PC-9 (cell line): ENCODE results near the gene CTNS. TPM values are rescaled to one million over a fixed set of nuclear protein-coding genes. Genes with fewer than 3 reads are reported as not detected.

Experiments used
- BruUV-seq: library from RNA; stranded (reverse); fragments of 400-500 nt; replicated peaks from 2 replicates; lab custom pipeline; 2021; lab: Mats Ljungman, UMichigan
- CTCF ChIA-PET: fragments of 300-600 bp; sonication (Branson Sonifier 250); formaldehyde crosslinking; loops from one replicate; lab custom pipeline; 2022; ENCODE audit warnings: antibody characterized with exemption; lab: Charles Lee
- POLR2A ChIA-PET: fragments of 300-600 bp; sonication (Branson Sonifier 250); formaldehyde crosslinking; loops from one replicate; lab custom pipeline; 2022; ENCODE audit warnings: antibody characterized with exemption; ENCODE audit not compliant: unreplicated experiment; lab: Charles Lee
- DNase-seq, 2 experiments: peaks; one replicate each; pipeline versions ENCODE4 v3.0.0 to v3.0.0-alpha.2; 2015 to 2022; ENCODE audit warnings: mixed read lengths in 1 of 2
- H2AFZ ChIP-seq: fragments of 200-600 bp; sonication (generic); 2 replicates; pipeline ENCODE4 v1.8.1; 2017; ENCODE audit warnings: antibody characterized with exemption
- H3F3A ChIP-seq: fragments of 200-600 bp; sonication (generic); 2 replicates; pipeline ENCODE4 v1.8.1; 2017; ENCODE audit warnings: antibody characterized with exemption, mild to moderate bottlenecking, low read depth; ENCODE audit not compliant: insufficient read depth
- H3K27ac ChIP-seq: fragments of 200-600 bp; sonication (generic); 2 replicates; pipeline ENCODE4 v1.6.1; 2016; ENCODE audit warnings: mixed run types
- H3K27me3 ChIP-seq: fragments of 200-600 bp; sonication (generic); 2 replicates; pipeline ENCODE4 v1.6.1; 2016; ENCODE audit warnings: low read depth, mixed run types; ENCODE audit not compliant: insufficient read depth
- H3K36me3 ChIP-seq: fragments of 200-600 bp; sonication (generic); 2 replicates; pipeline ENCODE4 v1.6.1; 2016; ENCODE audit warnings: low read depth, mixed run types
- H3K4me1 ChIP-seq: fragments of 200-600 bp; sonication (generic); replicated peaks from 2 replicates; pipeline ENCODE4 v1.6.1; 2016; ENCODE audit warnings: mixed run types; ENCODE audit not compliant: insufficient read depth
- H3K4me2 ChIP-seq: fragments of 200-600 bp; sonication (generic); 2 replicates; pipeline ENCODE4 v1.6.1; 2017; ENCODE audit warnings: mixed run types
- H3K4me3 ChIP-seq: fragments of 200-600 bp; sonication (generic); 2 replicates; pipeline ENCODE4 v1.6.1; 2016; ENCODE audit warnings: mixed run types
- H3K79me2 ChIP-seq: fragments of 200-600 bp; sonication (generic); 2 replicates; pipeline ENCODE4 v1.6.1; 2017; ENCODE audit warnings: low read depth, mixed run types
- H3K9me2 ChIP-seq: fragments of 200-600 bp; sonication (generic); 2 replicates; pipeline ENCODE4 v1.8.1; 2017; ENCODE audit warnings: mild to moderate bottlenecking; ENCODE audit not compliant: insufficient read depth
- H3K9me3 ChIP-seq: fragments of 200-600 bp; sonication (generic); 2 replicates; pipeline ENCODE4 v1.8.1; 2016; ENCODE audit warnings: low read depth; ENCODE audit not compliant: insufficient read depth
- H4K20me1 ChIP-seq: fragments of 200-600 bp; sonication (generic); 2 replicates; pipeline ENCODE4 v1.8.1; 2017; ENCODE audit not compliant: insufficient read depth
- CTCF ChIP-seq: fragments of 200-600 bp; sonication (generic); conservative IDR thresholded peaks from 2 replicates; pipeline ENCODE4 v1.6.1; 2017; ENCODE audit warnings: mixed run types, antibody characterized with exemption, mild to moderate bottlenecking, moderate library complexity
- EZH2 ChIP-seq: fragments of 200-600 bp; sonication (generic); IDR thresholded peaks from 2 replicates; pipeline ENCODE4 v1.8.0; 2017; ENCODE audit warnings: antibody characterized with exemption, low read depth
- intact Hi-C: fragments of 100-400 bp; cut with micrococcal nuclease; formaldehyde crosslinking; loops from one replicate; pipeline ENCODE4 v1.10.0; 2022; ENCODE audit not compliant: unreplicated experiment
- total RNA-seq: library from RNA; stranded (reverse); gene quantifications from 2 replicates; pipeline ENCODE4 v1.2.3, GENCODE V29; 2021

Gene CTNS
- total RNA-seq, 1 experiment from 2014 or later = 12.5 TPM

GRCh38 chr17:3672571-3672970 is 36.0 kb downstream of the CTNS start:
- no peak overlapping the region for H2AFZ ChIP-seq
- no peak overlapping the region for H3K27ac ChIP-seq
- POLR2A ChIA-PET = no interaction called here
- no peak overlapping the region for H3K4me3 ChIP-seq
- H3K79me2 ChIP-seq = peaks cover 34% of the 10 kb centered on the region
- CTCF ChIA-PET = no interaction called here
- H3K27me3 ChIP-seq = no peaks in the 10 kb centered on the region
- TF ChIP-seq CTCF (no peak), EZH2 (no peak)
- H3F3A ChIP-seq = peaks cover 33% of the 10 kb centered on the region
- H3K9me3 ChIP-seq = no peaks in the 10 kb centered on the region
- intact Hi-C loops = no loop called here
- H3K4me1 ChIP-seq = peaks cover 11% of the 10 kb centered on the region
- H3K9me2 ChIP-seq = no peaks in the 10 kb centered on the region
- BruUV-seq = no TSS peak
- peaks cover 13% of the 10 kb centered on the region for H4K20me1 ChIP-seq
- H3K36me3 ChIP-seq = no peaks in the 10 kb centered on the region
- no peak for DNase-seq
- H3K4me2 ChIP-seq = no peak overlapping the region

GRCh38 chr17:3675886-3676285 is 39.3 kb downstream of the CTNS start:
- intact Hi-C loops = no loop called here
- H3K4me2 ChIP-seq = no peak overlapping the region
- no TSS peak for BruUV-seq
- ChIA-PET CTCF (no interaction called here), POLR2A (no interaction called here)
- H3K79me2 ChIP-seq = peaks cover 9% of the 10 kb centered on the region; the same call in 1 of the 2 replicates
- no peaks in the 10 kb centered on the region for H3K9me2 ChIP-seq
- H3K4me1 ChIP-seq = no peaks in the 10 kb centered on the region
- no peak for TF ChIP-seq EZH2
- TF ChIP-seq CTCF = no peak
- no peak overlapping the region for H2AFZ ChIP-seq
- H3K9me3 ChIP-seq = no peaks in the 10 kb centered on the region
- no peak overlapping the region for H3K4me3 ChIP-seq
- no peaks in the 10 kb centered on the region for H3K36me3 ChIP-seq
- peaks cover 24% of the 10 kb centered on the region for H3F3A ChIP-seq
- no peaks in the 10 kb centered on the region; the same call in none of the 2 replicates for H4K20me1 ChIP-seq
- no peaks in the 10 kb centered on the region for H3K27me3 ChIP-seq
- DNase-seq = no peak
- H3K27ac ChIP-seq = no peak overlapping the region

DNA sequence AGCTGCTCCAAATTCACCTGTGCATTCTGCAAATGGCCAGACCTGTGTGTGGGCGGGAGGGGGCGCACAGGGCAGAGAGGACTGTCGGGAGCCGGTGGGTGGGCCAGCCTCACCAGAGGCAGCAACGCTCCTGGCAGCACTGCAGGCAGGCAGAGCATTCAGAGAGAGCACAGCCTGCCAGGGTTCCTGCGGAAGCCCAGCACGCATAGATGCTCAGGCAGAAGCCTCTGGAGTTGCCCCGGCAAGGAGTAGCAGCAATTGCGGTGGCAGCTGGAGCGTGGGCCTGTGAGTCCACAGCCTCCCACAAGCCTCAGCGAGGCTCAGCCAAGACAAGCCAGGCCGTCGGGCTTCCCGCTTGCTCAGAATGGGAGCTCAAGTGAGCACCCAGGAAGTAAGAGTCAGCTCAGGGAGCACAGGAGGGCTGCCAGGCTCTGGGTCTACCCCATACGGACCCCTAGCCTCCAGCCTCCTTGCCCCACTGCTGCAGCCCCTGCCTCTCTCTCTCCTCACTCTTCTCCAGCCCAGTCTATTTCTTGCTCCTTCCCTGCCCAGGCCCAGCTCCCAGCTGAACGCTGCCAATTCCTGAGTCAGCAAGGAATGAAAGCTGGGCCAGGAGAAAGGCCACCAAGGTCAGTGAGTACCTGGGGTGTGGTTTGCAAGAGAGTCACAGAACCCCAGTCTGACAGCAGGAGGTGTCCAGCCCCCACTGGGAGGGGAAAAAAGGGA is 41.7 kb downstream of the CTNS start:
- Histone ChIP-seq H3K79me2 (no peaks in the 10 kb centered on the region), H3K4me3 (no peak overlapping the region), H3K9me3 (no peaks in the 10 kb centered on the region), H3K27ac (no peak overlapping the region), H3F3A (peaks cover 11% of the 10 kb centered on the region; the same call in 1 of the 2 replicates), H3K36me3 (no peaks in the 10 kb centered on the region), H3K27me3 (no peaks in the 10 kb centered on the region), H2AFZ (no peak overlapping the region), H3K9me2 (no peaks in the 10 kb centered on the region), H3K4me2 (no peak overlapping the region), H3K4me1 (no peaks in the 10 kb centered on the region), H4K20me1 (no peaks in the 10 kb centered on the region; the same call in none of the 2 replicates)
- ChIA-PET CTCF (no interaction called here), POLR2A (no interaction called here)
- no TSS peak for BruUV-seq
- intact Hi-C loops = no loop called here
- DNase-seq = no peak
- TF ChIP-seq EZH2 (no peak), CTCF (no peak)
